ENCODE data around the gene HOXD11.

DNA sequence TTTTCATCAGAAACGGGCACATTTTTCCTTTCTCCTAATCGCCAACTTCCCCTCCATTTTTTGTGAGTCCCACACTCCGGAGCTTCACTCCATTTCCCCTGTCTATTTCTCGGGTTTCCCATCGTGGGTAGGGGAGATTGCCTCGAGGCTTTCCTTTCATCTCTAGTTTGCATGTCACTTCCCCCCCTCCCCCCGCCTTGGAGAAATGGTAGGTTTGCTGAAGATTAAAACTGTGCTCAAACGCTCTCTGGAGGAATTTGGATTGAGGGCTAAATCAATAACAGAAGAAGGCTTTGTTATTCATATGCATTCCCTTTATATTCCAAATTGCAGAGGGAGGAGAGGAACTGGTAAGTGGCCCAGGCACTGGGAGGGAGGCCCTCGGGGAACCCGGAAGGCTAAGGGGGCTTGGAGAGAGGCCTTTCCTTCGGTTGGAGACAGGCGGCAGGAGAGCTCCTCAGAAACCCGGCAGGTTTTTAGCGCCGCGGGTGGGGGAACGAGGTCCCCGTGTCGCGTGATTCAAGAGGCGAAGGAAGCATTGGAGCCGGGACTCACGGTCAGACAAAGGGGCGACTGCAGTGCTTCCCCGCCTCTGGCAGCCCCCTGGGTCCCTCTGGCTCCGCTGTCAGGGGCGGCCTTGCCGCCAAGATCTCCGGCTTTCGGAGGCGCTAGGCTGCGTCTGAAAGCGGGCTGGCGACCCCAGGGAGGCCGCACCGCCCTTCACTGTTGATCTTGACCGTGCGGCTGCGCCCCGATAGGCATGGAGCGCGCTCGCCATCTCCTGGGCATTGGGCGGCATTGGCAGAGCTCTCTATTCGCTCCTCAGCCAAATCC, 9.9 kb upstream of the HOXD11 start:
- TF ChIP-seq, protein P1, sequence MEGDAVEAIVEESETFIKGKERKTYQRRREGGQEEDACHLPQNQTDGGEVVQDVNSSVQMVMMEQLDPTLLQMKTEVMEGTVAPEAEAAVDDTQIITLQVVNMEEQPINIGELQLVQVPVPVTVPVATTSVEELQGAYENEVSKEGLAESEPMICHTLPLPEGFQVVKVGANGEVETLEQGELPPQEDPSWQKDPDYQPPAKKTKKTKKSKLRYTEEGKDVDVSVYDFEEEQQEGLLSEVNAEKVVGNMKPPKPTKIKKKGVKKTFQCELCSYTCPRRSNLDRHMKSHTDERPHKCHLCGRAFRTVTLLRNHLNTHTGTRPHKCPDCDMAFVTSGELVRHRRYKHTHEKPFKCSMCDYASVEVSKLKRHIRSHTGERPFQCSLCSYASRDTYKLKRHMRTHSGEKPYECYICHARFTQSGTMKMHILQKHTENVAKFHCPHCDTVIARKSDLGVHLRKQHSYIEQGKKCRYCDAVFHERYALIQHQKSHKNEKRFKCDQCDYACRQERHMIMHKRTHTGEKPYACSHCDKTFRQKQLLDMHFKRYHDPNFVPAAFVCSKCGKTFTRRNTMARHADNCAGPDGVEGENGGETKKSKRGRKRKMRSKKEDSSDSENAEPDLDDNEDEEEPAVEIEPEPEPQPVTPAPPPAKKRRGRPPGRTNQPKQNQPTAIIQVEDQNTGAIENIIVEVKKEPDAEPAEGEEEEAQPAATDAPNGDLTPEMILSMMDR (IDR thresholded peaks at IDR 0.05), result peak; percentile 51 to 75 (median 70)
- TF ChIP-seq POLR2AphosphoS5 (IDR thresholded peaks at IDR 0.05), result no peak
- TF ChIP-seq POLR2A (IDR thresholded peaks at IDR 0.05), result no peak

Data from breast epithelium (tissue), 3 donors.